ENCODE data around the gene PRKD2. TPM values are rescaled to one million over a fixed set of nuclear protein-coding genes. Genes with fewer than 3 reads are reported as not detected.

Gene PRKD2
- total RNA-seq, 1 donor = 9.0 TPM

- H3K36me3 ChIP-seq (ENCODE audit: insufficient read depth, low read length) = no peaks in the 10 kb centered on the region
- no peak overlapping the region for H3K27ac ChIP-seq (ENCODE audit: low read depth, low read length)
- H3K4me3 ChIP-seq (ENCODE audit: insufficient read depth, low read length) = no peak overlapping the region
- TF ChIP-seq CTCF (IDR thresholded peaks at IDR 0.05; ENCODE audit: extremely low read depth, low read depth, low read length) = no peak
- H3K79me2 ChIP-seq (ENCODE audit: insufficient read depth, low read length) = peaks cover 16% of the 10 kb centered on the region
- H3K4me2 ChIP-seq (ENCODE audit: insufficient read depth, low read length) = no peak overlapping the region
- H4K20me1 ChIP-seq (ENCODE audit: insufficient read depth, low read length) = no peaks in the 10 kb centered on the region
- peaks cover 36% of the 10 kb centered on the region for H3K4me1 ChIP-seq (ENCODE audit: insufficient read depth, low read length)
- H2AFZ ChIP-seq (ENCODE audit: low read length) = no peak overlapping the region
- DNase-seq (ENCODE audit: insufficient read length, low spot score, missing footprints) = peak; percentile 71
- no peaks in the 10 kb centered on the region for H3K27me3 ChIP-seq (ENCODE audit: insufficient read depth, low read length)
- H3K9me3 ChIP-seq (ENCODE audit: low read depth, low read length) = no peaks in the 10 kb centered on the region
Measured at GRCh38 chr19:46626446-46626845, 90.5 kb downstream of the PRKD2 start.

GRCh38 chr19:46625731-46626130 is 91.2 kb downstream of the PRKD2 start:
- H3K27ac ChIP-seq (ENCODE audit: low read depth, low read length) = peak overlapping the region; percentile 82
- TF ChIP-seq CTCF (IDR thresholded peaks at IDR 0.05; ENCODE audit: extremely low read depth, low read depth, low read length) = no peak
- H2AFZ ChIP-seq (ENCODE audit: low read length) = no peak overlapping the region
- H3K9me3 ChIP-seq (ENCODE audit: low read depth, low read length) = no peaks in the 10 kb centered on the region
- H3K4me2 ChIP-seq (ENCODE audit: insufficient read depth, low read length) = peak overlapping the region; percentile 87
- peaks cover 38% of the 10 kb centered on the region for H3K4me1 ChIP-seq (ENCODE audit: insufficient read depth, low read length)
- H3K4me3 ChIP-seq (ENCODE audit: insufficient read depth, low read length) = no peak overlapping the region
- H4K20me1 ChIP-seq (ENCODE audit: insufficient read depth, low read length) = no peaks in the 10 kb centered on the region
- H3K79me2 ChIP-seq (ENCODE audit: insufficient read depth, low read length) = peaks cover 16% of the 10 kb centered on the region
- H3K36me3 ChIP-seq (ENCODE audit: insufficient read depth, low read length) = no peaks in the 10 kb centered on the region
- no peaks in the 10 kb centered on the region for H3K27me3 ChIP-seq (ENCODE audit: insufficient read depth, low read length)
- DNase-seq (ENCODE audit: insufficient read length, low spot score, missing footprints) = peak; percentile 48

GRCh38 chr19:46624958-46625661 is 91.8 kb downstream of the PRKD2 start, which contains the start of gene PTGIR:
PTGIR (minus strand) TSS chr19:46625089; CDS start chr19:46624225, 864 bp downstream.
- peak within 1 kb of the TSS; percentile 65 for H3K4me3 ChIP-seq (ENCODE audit: insufficient read depth, low read length)
- DNase-seq (ENCODE audit: insufficient read length, low spot score, missing footprints) = peak; percentile 96
- peak within 1 kb of the TSS; percentile 82 for H3K27ac ChIP-seq (ENCODE audit: low read depth, low read length)
- H3K4me2 ChIP-seq (ENCODE audit: insufficient read depth, low read length) = peak within 1 kb of the TSS; percentile 87
- H3K27me3 ChIP-seq (ENCODE audit: insufficient read depth, low read length) = no peaks in the 10 kb centered on the region
- no peak for TF ChIP-seq CTCF (IDR thresholded peaks at IDR 0.05; ENCODE audit: extremely low read depth, low read depth, low read length)
- H3K79me2 ChIP-seq (ENCODE audit: insufficient read depth, low read length) = peaks cover 16% of the 10 kb centered on the region
- H4K20me1 ChIP-seq (ENCODE audit: insufficient read depth, low read length) = no peaks in the 10 kb centered on the region
- peak within 1 kb of the TSS; percentile 92 for H2AFZ ChIP-seq (ENCODE audit: low read length)
- H3K9me3 ChIP-seq (ENCODE audit: low read depth, low read length) = no peaks in the 10 kb centered on the region
- H3K36me3 ChIP-seq (ENCODE audit: insufficient read depth, low read length) = no peaks in the 10 kb centered on the region
- peaks cover 44% of the 10 kb centered on the region for H3K4me1 ChIP-seq (ENCODE audit: insufficient read depth, low read length)

Small RNAs within 50 kb of the gene (small RNA-seq; reads per million reads assigned to genes)
- gene MIR320E (not detected), gene RF00019 (not detected), gene RN7SL364P (not detected)

Other genes with a start within 250 kb of the PRKD2 start
- gene PNMA8A, start 245.6 kb downstream of the PRKD2 start, total RNA-seq = 2.1 and 2.2 TPM in 2 replicates
- gene PNMA8B, start 221.2 kb downstream of the PRKD2 start, total RNA-seq = 0.72 and 1.2 TPM in 2 replicates
- 105 and 124 TPM in 2 replicates for gene CALM3, start 115.8 kb downstream of the PRKD2 start, total RNA-seq
- gene PTGIR, start 92.0 kb downstream of the PRKD2 start, total RNA-seq = 2.5 and 2.9 TPM in 2 replicates
- gene GNG8, start 80.9 kb downstream of the PRKD2 start, total RNA-seq = not detected in 2 replicates
- 1.8 and 3.5 TPM in 2 replicates for gene DACT3, start 55.9 kb downstream of the PRKD2 start, total RNA-seq
- gene FKRP, start 28.9 kb upstream of the PRKD2 start, total RNA-seq = 18.0 and 18.5 TPM in 2 replicates
- gene STRN4, start 29.3 kb upstream of the PRKD2 start, total RNA-seq = 56.3 and 56.5 TPM in 2 replicates
- gene SLC1A5, start 71.5 kb upstream of the PRKD2 start, total RNA-seq = 274 and 354 TPM in 2 replicates
- gene AP2S1, start 133.7 kb upstream of the PRKD2 start, total RNA-seq = 117 and 136 TPM in 2 replicates
- 76.0 and 82.2 TPM in 2 replicates for gene ARHGAP35, start 143.9 kb upstream of the PRKD2 start, total RNA-seq